GM23248 (cell line): Measurements from ENCODE around the gene SALL4. TPM values are rescaled to one million over a fixed set of nuclear protein-coding genes. Genes with fewer than 3 reads are reported as not detected.
"Not testable (repeated sequence)": the region's sequence is repeated elsewhere in the genome, so short reads cannot be mapped to it uniquely, and the experiment has no call there.

ENCODE experiments used
- DNase-seq: peaks from one replicate; pipeline ENCODE4 v3.0.0-alpha.2; 2015
- H2AFZ ChIP-seq: fragments of 200-600 bp; sonication (generic); 2 replicates; pipeline ENCODE4 v1.6.1; 2016; ENCODE audit warnings: antibody characterized with exemption
- H3F3A ChIP-seq: fragments of 200-600 bp; sonication (generic); 2 replicates; pipeline ENCODE4 v1.6.1; 2016; ENCODE audit warnings: mild to moderate bottlenecking, antibody characterized with exemption, mixed run types; ENCODE audit not compliant: insufficient read depth
- H3K27ac ChIP-seq: fragments of 200-600 bp; sonication (generic); 2 replicates; pipeline ENCODE4 v1.5.1; 2016; ENCODE audit warnings: mild to moderate bottlenecking
- H3K27me3 ChIP-seq: fragments of 200-600 bp; sonication (generic); replicated peaks from 2 replicates; pipeline ENCODE4 v1.6.1; 2016; ENCODE audit warnings: mild to moderate bottlenecking; ENCODE audit not compliant: insufficient read depth
- H3K36me3 ChIP-seq: fragments of 200-600 bp; sonication (generic); 2 replicates; pipeline ENCODE4 v1.6.1; 2016; ENCODE audit warnings: low read depth, mild to moderate bottlenecking
- H3K4me1 ChIP-seq: fragments of 200-600 bp; sonication (generic); 2 replicates; pipeline ENCODE4 v1.6.1; 2016; ENCODE audit warnings: mild to moderate bottlenecking; ENCODE audit not compliant: insufficient read depth
- H3K4me2 ChIP-seq: fragments of 200-600 bp; sonication (generic); one replicate; pipeline ENCODE4 v1.6.1; 2016; ENCODE audit warnings: mild to moderate bottlenecking; ENCODE audit not compliant: unreplicated experiment
- H3K4me3 ChIP-seq: fragments of 200-600 bp; sonication (generic); 2 replicates; pipeline ENCODE4 v1.5.1; 2016; ENCODE audit warnings: mild to moderate bottlenecking
- H3K79me2 ChIP-seq: fragments of 200-600 bp; sonication (generic); 2 replicates; pipeline ENCODE4 v1.6.1; 2016; ENCODE audit warnings: mild to moderate bottlenecking; ENCODE audit not compliant: insufficient read depth
- H3K9ac ChIP-seq: fragments of 200-600 bp; sonication (generic); 2 replicates; pipeline ENCODE4 v1.6.1; 2016; ENCODE audit warnings: mild to moderate bottlenecking
- H3K9me2 ChIP-seq: fragments of 200-600 bp; sonication (generic); 2 replicates; pipeline ENCODE4 v1.6.1; 2016; ENCODE audit warnings: mixed run types, mild to moderate bottlenecking, moderate library complexity; ENCODE audit not compliant: insufficient read depth
- H3K9me3 ChIP-seq: fragments of 200-600 bp; sonication (generic); one replicate; pipeline ENCODE4 v1.6.1; 2017; ENCODE audit warnings: low read depth
- H4K20me1 ChIP-seq: fragments of 200-600 bp; sonication (generic); 2 replicates; pipeline ENCODE4 v1.6.0; 2016; ENCODE audit not compliant: insufficient read depth
- EZH2 ChIP-seq: fragments of 200-600 bp; sonication (generic); IDR thresholded peaks from 2 replicates; pipeline ENCODE4 v1.6.1; 2018; ENCODE audit warnings: antibody characterized with exemption, mild to moderate bottlenecking; ENCODE audit not compliant: insufficient read depth, poor library complexity, severe bottlenecking
- EZH2phosphoT487 ChIP-seq: fragments of 200-600 bp; sonication (generic); IDR thresholded peaks from 2 replicates; pipeline ENCODE4 v1.6.1; 2018; ENCODE audit warnings: antibody characterized with exemption, moderate library complexity, mild to moderate bottlenecking, low read depth; ENCODE audit not compliant: insufficient read depth
- WGBS, 2 experiments: methylation state at CpG; one replicate each; pipeline ENCODE4 v1.1.6; 2015 to 2017; ENCODE audit warnings: low lambda C conversion rate in 2 of 2, low coverage in 1 of 2; ENCODE audit errors: missing lambda C conversion rate in 2 of 2; 5-methylcytosine and 5-hydroxymethylcytosine counted together
- in situ Hi-C: fragments of 300-500 bp; cut with MboI; formaldehyde crosslinking; loops from 2 replicates; pipeline ENCODE4 v1.15.0; 2020
- polyA plus RNA-seq: library from polyadenylated mRNA; unstranded; fragments of >200 nt; fragmentation: Nextera tagmentation; extraction: Ambion mirVana; gene quantifications from 2 replicates; pipeline ENCODE4 v1.2.1, GENCODE V29; 2016
- total RNA-seq: library from RNA; depleted of rRNA; stranded (reverse); fragments of >200 nt; shearing (Covaris generic); gene quantifications from 2 replicates; pipeline ENCODE4 v1.2.3, GENCODE V29; 2014

Gene SALL4
- total and polyA plus RNA-seq, 2 experiments from 2014 or later, result not detected

GRCh38 chr20:51740838-51741237 lies 61.5 kb downstream of the SALL4 start:
- no peak for TF ChIP-seq EZH2phosphoT487
- TF ChIP-seq EZH2, result no peak
- Histone ChIP-seq H3K9me3 (no peaks in the 10 kb centered on the region), H2AFZ (no peak overlapping the region), H3K9ac (no peak overlapping the region), H3K9me2 (no peaks in the 10 kb centered on the region), H3K4me1 (peaks cover 24% of the 10 kb centered on the region), H3K36me3 (no peaks in the 10 kb centered on the region), H3K4me3 (no peak overlapping the region), H3K79me2 (peaks cover 46% of the 10 kb centered on the region), H3F3A (peaks cover 7% of the 10 kb centered on the region; the same call in 1 of the 2 replicates), H4K20me1 (no peaks in the 10 kb centered on the region), H3K27me3 (no peaks in the 10 kb centered on the region), H3K27ac (no peak overlapping the region), H3K4me2 (no peak overlapping the region)
- in situ Hi-C loops, result no loop called here
- WGBS, 2 experiments, result 84 to 91% methylated on average over 3 of the region's 3 CpGs
- DNase-seq, result no peak

DNA sequence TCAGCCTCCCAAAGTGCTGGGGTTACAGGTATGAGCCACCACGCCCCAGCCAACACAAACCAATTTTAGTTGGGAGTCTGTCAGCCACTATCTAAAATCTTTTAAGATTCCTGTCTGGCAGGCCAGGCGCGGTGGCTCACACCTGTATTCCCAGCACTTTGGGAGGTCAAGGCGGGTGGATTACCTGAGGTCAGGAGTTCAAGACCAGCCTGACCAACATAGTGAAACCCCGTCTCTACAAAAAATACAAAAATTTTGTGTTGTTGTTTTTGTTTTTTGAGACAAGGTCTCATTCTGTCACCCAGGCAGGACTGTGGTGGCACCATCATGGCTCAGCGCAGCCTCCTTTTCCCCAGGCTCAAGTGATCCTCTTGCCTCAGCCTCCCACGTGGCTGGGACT lies 62.0 kb downstream of the SALL4 start:
- H4K20me1 ChIP-seq, H3K4me3 ChIP-seq, H3K36me3 ChIP-seq, H2AFZ ChIP-seq, in situ Hi-C loops, H3F3A ChIP-seq, H3K9ac ChIP-seq, H3K27me3 ChIP-seq, H3K9me3 ChIP-seq, DNase-seq, H3K4me2 ChIP-seq, H3K27ac ChIP-seq, H3K9me2 ChIP-seq: not testable (repeated sequence)
- 89 to 95% methylated on average over 6 to 7 of the region's 7 CpGs for WGBS, 2 experiments
- peaks cover 24% of the 10 kb centered on the region for H3K4me1 ChIP-seq
- H3K79me2 ChIP-seq, result peaks cover 44% of the 10 kb centered on the region

- Histone ChIP-seq H3K27ac (no peak overlapping the region), H3K9me3 (no peaks in the 10 kb centered on the region), H3F3A (peaks cover 7% of the 10 kb centered on the region; the same call in 1 of the 2 replicates), H3K36me3 (no peaks in the 10 kb centered on the region), H3K79me2 (peaks cover 44% of the 10 kb centered on the region), H3K4me3 (no peak overlapping the region), H3K9me2 (no peaks in the 10 kb centered on the region), H2AFZ (no peak overlapping the region), H3K4me1 (peaks cover 22% of the 10 kb centered on the region), H3K27me3 (no peaks in the 10 kb centered on the region), H3K4me2 (no peak overlapping the region), H4K20me1 (no peaks in the 10 kb centered on the region), H3K9ac (no peak overlapping the region)
- no peak for DNase-seq
- in situ Hi-C loops, result no loop called here
- WGBS, 2 experiments, result 92 to 99% methylated on average over 4 of the region's 4 CpGs
- TF ChIP-seq EZH2phosphoT487 (no peak), EZH2 (no peak)
These were observed 62.5 kb downstream of the SALL4 start for GRCh38 chr20:51739722-51740249.

- Histone ChIP-seq H3K9ac (no peak overlapping the region), H2AFZ (no peak overlapping the region), H3K4me3 (no peak overlapping the region), H3K27me3 (no peaks in the 10 kb centered on the region), H3K27ac (no peak overlapping the region), H3K4me1 (peaks cover 14% of the 10 kb centered on the region), H3K79me2 (peaks cover 50% of the 10 kb centered on the region), H4K20me1 (no peaks in the 10 kb centered on the region), H3K36me3 (no peaks in the 10 kb centered on the region), H3K4me2 (no peak overlapping the region), H3K9me2 (no peaks in the 10 kb centered on the region), H3F3A (no peaks in the 10 kb centered on the region; the same call in 1 of the 2 replicates), H3K9me3 (no peaks in the 10 kb centered on the region)
- DNase-seq, result no peak
- no peak for TF ChIP-seq EZH2phosphoT487
- TF ChIP-seq EZH2, result no peak
- 96 to 97% methylated on average over 12 of the region's 12 CpGs for WGBS, 2 experiments
- in situ Hi-C loops, result no loop called here
These were observed 63.4 kb downstream of the SALL4 start for GRCh38 chr20:51738877-51739447.

GRCh38 chr20:51738261-51738660 lies 64.1 kb downstream of the SALL4 start:
- H3K27me3 ChIP-seq, H3K4me2 ChIP-seq, in situ Hi-C loops, H3K9ac ChIP-seq, H3F3A ChIP-seq, H3K36me3 ChIP-seq, H3K4me3 ChIP-seq, H3K9me2 ChIP-seq, DNase-seq, H2AFZ ChIP-seq, H4K20me1 ChIP-seq, H3K27ac ChIP-seq, H3K9me3 ChIP-seq: not testable (repeated sequence)
- H3K79me2 ChIP-seq, result peaks cover 50% of the 10 kb centered on the region
- 90 to 93% methylated on average over 15 of the region's 15 CpGs for WGBS, 2 experiments
- H3K4me1 ChIP-seq, result peaks cover 14% of the 10 kb centered on the region
